Smooth muscle cell (in vitro differentiated cells): ENCODE measurements around the gene LTN1. TPM values are rescaled to one million over a fixed set of nuclear protein-coding genes. Genes with fewer than 3 reads are reported as not detected.
"Not testable (repeated sequence)": the region's sequence is repeated elsewhere in the genome, so short reads cannot be mapped to it uniquely, and the experiment has no call there.

Experiments
- DNase-seq: peaks from one replicate; lab custom pipeline; 2025; ENCODE audit not compliant: unreplicated experiment; lab: John Stamatoyannopoulos, UW
- H2AFZ ChIP-seq: fragments of 200-600 bp; sonication (generic); 2 replicates; pipeline ENCODE4 v1.6.0; 2016; ENCODE audit warnings: antibody characterized with exemption, low read depth, mild to moderate bottlenecking
- H3F3A ChIP-seq: fragments of 200-600 bp; sonication (generic); 2 replicates; pipeline ENCODE4 v1.6.0; 2017; ENCODE audit warnings: antibody characterized with exemption, low read depth
- H3K27ac ChIP-seq: fragments of 200-600 bp; sonication (generic); 2 replicates; pipeline ENCODE4 v1.5.1; 2016; ENCODE audit warnings: low read depth, mild to moderate bottlenecking
- H3K27me3 ChIP-seq: fragments of 200-600 bp; sonication (generic); 2 replicates; pipeline ENCODE4 v1.6.1; 2016; ENCODE audit warnings: low read depth, mild to moderate bottlenecking
- H3K36me3 ChIP-seq: fragments of 200-600 bp; sonication (generic); 2 replicates; pipeline ENCODE4 v1.5.1; 2016; ENCODE audit warnings: low read depth
- H3K4me1 ChIP-seq: fragments of 200-600 bp; sonication (generic); 2 replicates; pipeline ENCODE4 v1.5.1; 2016; ENCODE audit warnings: low read depth
- H3K4me2 ChIP-seq: fragments of 200-600 bp; sonication (generic); 2 replicates; pipeline ENCODE4 v1.6.0; 2016; ENCODE audit warnings: mild to moderate bottlenecking
- H3K4me3 ChIP-seq: fragments of 200-600 bp; sonication (generic); 2 replicates; pipeline ENCODE4 v1.5.1; 2016; ENCODE audit warnings: mild to moderate bottlenecking
- H3K79me2 ChIP-seq: fragments of 200-600 bp; sonication (generic); 2 replicates; pipeline ENCODE4 v1.6.0; 2016; ENCODE audit warnings: low read depth, mild to moderate bottlenecking
- H3K9ac ChIP-seq: fragments of 200-600 bp; sonication (generic); 2 replicates; pipeline ENCODE4 v1.6.0; 2016; ENCODE audit warnings: low read depth
- H3K9me3 ChIP-seq: fragments of 200-600 bp; sonication (generic); replicated peaks from 2 replicates; pipeline ENCODE4 v1.5.1; 2016; ENCODE audit warnings: low read depth
- H4K20me1 ChIP-seq: fragments of 200-600 bp; sonication (generic); 2 replicates; pipeline ENCODE4 v1.6.0; 2016; ENCODE audit warnings: low read depth
- WGBS: methylation state at CpG from one replicate; pipeline ENCODE4 v1.1.7; 2016; ENCODE audit warnings: low lambda C conversion rate; 5-methylcytosine and 5-hydroxymethylcytosine counted together
- polyA plus RNA-seq: library from polyadenylated mRNA; unstranded; fragments of >200 nt; fragmentation: Nextera tagmentation; extraction: Ambion mirVana; gene quantifications from 2 replicates; pipeline ENCODE4 v1.2.1, GENCODE V29; 2016
- total RNA-seq: library from RNA; depleted of rRNA; stranded (reverse); fragments of >200 nt; gene quantifications from 2 replicates; pipeline ENCODE4 v1.2.3, GENCODE V29; 2014
- TF ChIP-seq, protein P1 (sequence below): fragments of 200-600 bp; sonication (generic); IDR thresholded peaks from 2 replicates; pipeline ENCODE4 v1.5.1; 2017; ENCODE audit warnings: borderline replicate concordance, mild to moderate bottlenecking, antibody characterized with exemption; ENCODE audit not compliant: insufficient read depth, poor library complexity, severe bottlenecking

LTN1 gene
- total and polyA plus RNA-seq, 2 experiments from 2014 or later, result 10.2 to 44.4 TPM

DNA sequence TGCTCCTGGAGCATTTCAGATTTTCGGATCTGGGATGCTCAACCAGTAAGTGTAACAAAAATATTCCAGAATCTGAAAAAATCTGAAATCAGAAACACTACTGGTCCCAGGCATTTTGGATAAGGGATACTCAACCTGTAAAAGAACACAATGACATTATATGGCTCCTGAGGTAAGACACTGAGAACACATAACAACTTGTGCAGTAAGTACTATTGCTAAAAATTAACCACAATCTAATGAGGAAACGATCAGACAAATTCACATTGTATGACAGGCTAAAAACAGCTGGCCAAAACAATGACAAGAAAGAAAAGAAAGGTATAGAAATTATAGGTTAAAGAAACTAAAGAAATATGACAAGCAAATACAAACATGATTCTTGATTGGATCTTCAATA is 54.9 kb downstream of the LTN1 start:
- Histone ChIP-seq H3K79me2 (no peaks in the 10 kb centered on the region), H3K27ac (no peak overlapping the region), H3K4me2 (no peak overlapping the region), H4K20me1 (no peaks in the 10 kb centered on the region), H3K4me1 (no peaks in the 10 kb centered on the region), H3K27me3 (no peaks in the 10 kb centered on the region), H3K4me3 (no peak overlapping the region), H3K9ac (no peak overlapping the region), H3K9me3 (no peaks in the 10 kb centered on the region), H3K36me3 (peaks cover 9% of the 10 kb centered on the region), H3F3A (no peaks in the 10 kb centered on the region), H2AFZ (no peak overlapping the region)
- WGBS, result 93% methylated on average over 2 of the region's 2 CpGs
- no peak for DNase-seq
- TF ChIP-seq, protein P1, sequence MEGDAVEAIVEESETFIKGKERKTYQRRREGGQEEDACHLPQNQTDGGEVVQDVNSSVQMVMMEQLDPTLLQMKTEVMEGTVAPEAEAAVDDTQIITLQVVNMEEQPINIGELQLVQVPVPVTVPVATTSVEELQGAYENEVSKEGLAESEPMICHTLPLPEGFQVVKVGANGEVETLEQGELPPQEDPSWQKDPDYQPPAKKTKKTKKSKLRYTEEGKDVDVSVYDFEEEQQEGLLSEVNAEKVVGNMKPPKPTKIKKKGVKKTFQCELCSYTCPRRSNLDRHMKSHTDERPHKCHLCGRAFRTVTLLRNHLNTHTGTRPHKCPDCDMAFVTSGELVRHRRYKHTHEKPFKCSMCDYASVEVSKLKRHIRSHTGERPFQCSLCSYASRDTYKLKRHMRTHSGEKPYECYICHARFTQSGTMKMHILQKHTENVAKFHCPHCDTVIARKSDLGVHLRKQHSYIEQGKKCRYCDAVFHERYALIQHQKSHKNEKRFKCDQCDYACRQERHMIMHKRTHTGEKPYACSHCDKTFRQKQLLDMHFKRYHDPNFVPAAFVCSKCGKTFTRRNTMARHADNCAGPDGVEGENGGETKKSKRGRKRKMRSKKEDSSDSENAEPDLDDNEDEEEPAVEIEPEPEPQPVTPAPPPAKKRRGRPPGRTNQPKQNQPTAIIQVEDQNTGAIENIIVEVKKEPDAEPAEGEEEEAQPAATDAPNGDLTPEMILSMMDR, result no peak

DNA sequence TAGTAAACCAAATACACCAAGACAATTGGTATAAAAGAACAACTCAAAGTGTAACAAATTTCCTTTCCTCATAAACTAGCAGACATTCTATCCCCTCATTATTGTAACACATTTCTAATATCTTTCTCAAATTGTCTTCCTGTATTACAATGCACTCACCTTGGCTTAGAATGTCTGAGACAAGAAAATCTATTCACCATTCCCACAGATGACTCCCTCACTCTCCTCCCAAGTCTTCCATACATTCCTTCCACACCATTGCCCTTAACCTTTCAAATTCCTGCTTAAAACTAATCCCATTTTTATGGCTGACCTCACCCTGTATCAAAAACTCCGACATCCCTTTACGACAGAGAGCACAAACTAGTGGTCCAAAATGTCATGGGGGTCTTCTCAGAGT is 56.0 kb downstream of the LTN1 start:
- peaks cover 9% of the 10 kb centered on the region for H3K36me3 ChIP-seq
- no peaks in the 10 kb centered on the region for H3F3A ChIP-seq
- TF ChIP-seq, protein P1, result no peak
- 94% methylated on average over 2 of the region's 2 CpGs for WGBS
- H3K9me3 ChIP-seq, result no peaks in the 10 kb centered on the region
- no peaks in the 10 kb centered on the region for H3K79me2 ChIP-seq
- no peak overlapping the region for H3K9ac ChIP-seq
- H3K4me1 ChIP-seq, result no peaks in the 10 kb centered on the region
- no peak overlapping the region for H3K27ac ChIP-seq
- H2AFZ ChIP-seq, result no peak overlapping the region
- no peak overlapping the region for H3K4me3 ChIP-seq
- H3K4me2 ChIP-seq, result no peak overlapping the region
- H3K27me3 ChIP-seq, result no peaks in the 10 kb centered on the region
- H4K20me1 ChIP-seq, result no peaks in the 10 kb centered on the region
- DNase-seq, result no peak

DNA sequence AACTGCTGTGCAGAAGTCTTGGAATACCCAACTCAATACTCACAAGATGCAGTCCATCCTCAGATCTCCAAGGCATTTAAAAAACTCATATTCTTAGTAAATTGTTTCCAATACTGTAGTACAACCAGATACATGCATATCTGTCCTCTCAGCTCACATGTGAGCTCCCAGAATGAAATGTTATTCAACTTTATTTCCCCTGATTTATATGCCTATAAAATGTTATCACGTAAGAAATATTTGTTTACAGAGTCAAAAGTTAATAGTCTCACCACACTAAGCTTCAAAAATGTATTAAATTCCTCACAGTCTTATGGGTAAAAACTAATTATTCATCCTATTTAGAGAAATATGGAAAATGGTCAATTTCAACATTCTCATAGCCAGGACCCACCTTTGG is 56.6 kb downstream of the LTN1 start:
- Histone ChIP-seq H3K79me2 (no peaks in the 10 kb centered on the region), H2AFZ (no peak overlapping the region), H3K27me3 (no peaks in the 10 kb centered on the region), H3F3A (no peaks in the 10 kb centered on the region), H3K9me3 (no peaks in the 10 kb centered on the region), H3K9ac (no peak overlapping the region), H3K4me1 (no peaks in the 10 kb centered on the region), H4K20me1 (no peaks in the 10 kb centered on the region), H3K36me3 (peaks cover 9% of the 10 kb centered on the region), H3K4me2 (no peak overlapping the region), H3K4me3 (no peak overlapping the region), H3K27ac (no peak overlapping the region)
- 74% methylated on average over 1 of the region's 1 CpG for WGBS
- DNase-seq, result no peak
- TF ChIP-seq, protein P1, result no peak

DNA sequence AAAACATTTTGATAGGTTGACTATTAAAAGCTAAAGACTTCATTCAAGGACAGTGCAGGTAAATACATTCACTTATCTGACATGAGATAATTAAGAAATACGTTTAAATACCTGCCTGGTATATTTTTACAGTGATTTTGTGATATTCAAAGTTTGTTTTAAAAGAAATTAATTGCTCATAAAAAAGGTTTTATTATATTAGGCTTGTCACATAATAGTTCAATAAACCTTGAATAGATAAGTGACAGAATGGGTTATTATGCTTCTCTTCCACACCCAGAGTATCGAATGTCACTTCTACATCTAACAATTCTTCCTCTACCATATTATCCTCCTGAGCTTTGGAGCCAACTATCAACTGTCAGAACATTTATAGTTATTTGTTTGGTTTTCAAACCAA is 60.0 kb downstream of the LTN1 start:
- Histone ChIP-seq H3K27me3 (no peaks in the 10 kb centered on the region), H3K9me3 (no peaks in the 10 kb centered on the region), H3K27ac (no peak overlapping the region), H3F3A (no peaks in the 10 kb centered on the region), H3K36me3 (peaks cover 9% of the 10 kb centered on the region), H3K79me2 (no peaks in the 10 kb centered on the region), H3K4me3 (no peak overlapping the region), H3K4me1 (no peaks in the 10 kb centered on the region), H3K4me2 (no peak overlapping the region), H4K20me1 (no peaks in the 10 kb centered on the region), H3K9ac (no peak overlapping the region), H2AFZ (no peak overlapping the region)
- TF ChIP-seq, protein P1, result no peak
- DNase-seq, result no peak
- 99% methylated on average over 2 of the region's 2 CpGs for WGBS

DNA sequence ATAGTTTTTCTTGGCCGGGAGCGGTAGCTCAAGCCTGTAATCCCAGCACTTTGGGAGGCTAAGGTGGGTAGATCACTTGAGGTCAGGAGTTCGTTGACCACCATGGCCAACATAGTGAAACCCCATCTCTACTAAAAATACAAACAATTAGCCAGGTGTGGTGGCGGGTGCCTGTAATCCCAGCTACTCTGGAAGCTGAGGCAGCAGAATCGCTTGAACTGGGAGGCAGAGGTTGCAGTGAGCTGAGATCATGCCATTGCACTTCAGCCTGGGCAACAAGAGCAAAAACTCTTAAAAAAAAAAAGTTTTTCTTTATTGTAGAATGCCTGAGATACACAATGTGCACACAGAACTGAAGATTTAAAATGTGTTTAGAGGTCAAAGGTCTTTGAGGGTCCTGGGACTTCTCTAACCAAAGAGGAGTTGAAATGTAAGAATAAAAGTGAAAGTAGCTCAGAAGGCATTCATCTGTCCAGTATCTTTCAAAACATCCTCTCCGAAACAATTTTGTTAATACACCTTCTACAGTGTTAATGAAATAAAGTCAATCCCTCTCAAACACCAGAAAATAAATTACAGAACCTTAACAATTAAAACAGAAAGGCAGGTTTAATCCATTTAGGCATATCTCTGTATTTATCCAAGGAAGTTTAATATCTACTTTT is 60.8 kb downstream of the LTN1 start:
- H3K27me3 ChIP-seq, H3K36me3 ChIP-seq, H3K4me1 ChIP-seq, H3K4me3 ChIP-seq, H3K27ac ChIP-seq, H4K20me1 ChIP-seq, H2AFZ ChIP-seq, H3K9ac ChIP-seq, H3K9me3 ChIP-seq, DNase-seq, H3K4me2 ChIP-seq, H3F3A ChIP-seq, H3K79me2 ChIP-seq: not testable (repeated sequence)
- 94% methylated on average over 6 of the region's 6 CpGs for WGBS
